PC-9 (cell line): ENCODE measurements around the gene ECD. TPM values are rescaled to one million over a fixed set of nuclear protein-coding genes. Genes with fewer than 3 reads are reported as not detected.

Experiments
- BruUV-seq: library from RNA; stranded (reverse); fragments of 400-500 nt; replicated peaks from 2 replicates; lab custom pipeline; 2021; lab: Mats Ljungman, UMichigan
- CTCF ChIA-PET: fragments of 300-600 bp; sonication (Branson Sonifier 250); formaldehyde crosslinking; loops from one replicate; lab custom pipeline; 2022; ENCODE audit warnings: antibody characterized with exemption; lab: Charles Lee
- POLR2A ChIA-PET: fragments of 300-600 bp; sonication (Branson Sonifier 250); formaldehyde crosslinking; loops from one replicate; lab custom pipeline; 2022; ENCODE audit warnings: antibody characterized with exemption; ENCODE audit not compliant: unreplicated experiment; lab: Charles Lee
- DNase-seq, 2 experiments: peaks; one replicate each; pipeline versions ENCODE4 v3.0.0 to v3.0.0-alpha.2; 2015 to 2022; ENCODE audit warnings: mixed read lengths in 1 of 2
- H2AFZ ChIP-seq: fragments of 200-600 bp; sonication (generic); 2 replicates; pipeline ENCODE4 v1.8.1; 2017; ENCODE audit warnings: antibody characterized with exemption
- H3F3A ChIP-seq: fragments of 200-600 bp; sonication (generic); 2 replicates; pipeline ENCODE4 v1.8.1; 2017; ENCODE audit warnings: antibody characterized with exemption, mild to moderate bottlenecking, low read depth; ENCODE audit not compliant: insufficient read depth
- H3K27ac ChIP-seq: fragments of 200-600 bp; sonication (generic); 2 replicates; pipeline ENCODE4 v1.6.1; 2016; ENCODE audit warnings: mixed run types
- H3K27me3 ChIP-seq: fragments of 200-600 bp; sonication (generic); 2 replicates; pipeline ENCODE4 v1.6.1; 2016; ENCODE audit warnings: low read depth, mixed run types; ENCODE audit not compliant: insufficient read depth
- H3K36me3 ChIP-seq: fragments of 200-600 bp; sonication (generic); 2 replicates; pipeline ENCODE4 v1.6.1; 2016; ENCODE audit warnings: low read depth, mixed run types
- H3K4me1 ChIP-seq: fragments of 200-600 bp; sonication (generic); replicated peaks from 2 replicates; pipeline ENCODE4 v1.6.1; 2016; ENCODE audit warnings: mixed run types; ENCODE audit not compliant: insufficient read depth
- H3K4me2 ChIP-seq: fragments of 200-600 bp; sonication (generic); 2 replicates; pipeline ENCODE4 v1.6.1; 2017; ENCODE audit warnings: mixed run types
- H3K4me3 ChIP-seq: fragments of 200-600 bp; sonication (generic); 2 replicates; pipeline ENCODE4 v1.6.1; 2016; ENCODE audit warnings: mixed run types
- H3K79me2 ChIP-seq: fragments of 200-600 bp; sonication (generic); 2 replicates; pipeline ENCODE4 v1.6.1; 2017; ENCODE audit warnings: low read depth, mixed run types
- H3K9me2 ChIP-seq: fragments of 200-600 bp; sonication (generic); 2 replicates; pipeline ENCODE4 v1.8.1; 2017; ENCODE audit warnings: mild to moderate bottlenecking; ENCODE audit not compliant: insufficient read depth
- H3K9me3 ChIP-seq: fragments of 200-600 bp; sonication (generic); 2 replicates; pipeline ENCODE4 v1.8.1; 2016; ENCODE audit warnings: low read depth; ENCODE audit not compliant: insufficient read depth
- H4K20me1 ChIP-seq: fragments of 200-600 bp; sonication (generic); 2 replicates; pipeline ENCODE4 v1.8.1; 2017; ENCODE audit not compliant: insufficient read depth
- EZH2 ChIP-seq: fragments of 200-600 bp; sonication (generic); IDR thresholded peaks from 2 replicates; pipeline ENCODE4 v1.8.0; 2017; ENCODE audit warnings: antibody characterized with exemption, low read depth
- intact Hi-C: fragments of 100-400 bp; cut with micrococcal nuclease; formaldehyde crosslinking; loops from one replicate; pipeline ENCODE4 v1.10.0; 2022; ENCODE audit not compliant: unreplicated experiment
- total RNA-seq: library from RNA; stranded (reverse); gene quantifications from 2 replicates; pipeline ENCODE4 v1.2.3, GENCODE V29; 2021
- TF ChIP-seq, protein P1 (sequence below): fragments of 200-600 bp; sonication (generic); conservative IDR thresholded peaks from 2 replicates; pipeline ENCODE4 v1.6.1; 2017; ENCODE audit warnings: mixed run types, antibody characterized with exemption, mild to moderate bottlenecking, moderate library complexity

ECD gene
- total RNA-seq, 1 experiment from 2014 or later, result 33.2 TPM

DNA sequence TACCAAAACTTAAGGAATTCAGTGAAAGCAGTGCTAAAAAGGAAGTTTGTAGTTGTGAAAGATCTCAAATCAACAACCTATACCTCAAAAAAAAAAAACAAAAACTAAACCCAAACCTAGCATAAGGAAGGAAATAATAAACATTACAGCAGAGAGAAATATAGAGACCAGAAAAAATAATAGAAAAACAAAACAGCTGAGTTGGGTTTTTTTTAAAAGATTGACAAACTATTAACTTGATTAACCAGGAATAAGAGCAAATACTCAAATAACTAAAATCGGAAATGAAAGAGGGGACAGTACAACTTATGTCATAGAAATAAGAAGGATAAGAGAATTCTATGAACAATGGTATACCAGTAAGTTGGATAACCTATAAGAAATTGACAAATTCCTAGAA lies 6.7 kb downstream of the ECD start:
- no peak overlapping the region for H3K4me2 ChIP-seq
- intact Hi-C loops, result no loop called here
- peaks cover 37% of the 10 kb centered on the region for H3K36me3 ChIP-seq
- ChIA-PET POLR2A (interaction anchor here (0.6 kb wide), 1 partner anchor 876 kb away, joined by 7 read pairs; no protein-coding TSS in a partner anchor), CTCF (no interaction called here)
- H3K79me2 ChIP-seq, result peaks cover 59% of the 10 kb centered on the region
- BruUV-seq, result no TSS peak
- H3K9me2 ChIP-seq, result no peaks in the 10 kb centered on the region
- peaks cover 4% of the 10 kb centered on the region; the same call in 1 of the 2 replicates for H3K4me1 ChIP-seq
- no peak for DNase-seq
- H2AFZ ChIP-seq, result no peak overlapping the region
- H3K27me3 ChIP-seq, result no peaks in the 10 kb centered on the region
- no peaks in the 10 kb centered on the region for H3K9me3 ChIP-seq
- TF ChIP-seq, protein P1, sequence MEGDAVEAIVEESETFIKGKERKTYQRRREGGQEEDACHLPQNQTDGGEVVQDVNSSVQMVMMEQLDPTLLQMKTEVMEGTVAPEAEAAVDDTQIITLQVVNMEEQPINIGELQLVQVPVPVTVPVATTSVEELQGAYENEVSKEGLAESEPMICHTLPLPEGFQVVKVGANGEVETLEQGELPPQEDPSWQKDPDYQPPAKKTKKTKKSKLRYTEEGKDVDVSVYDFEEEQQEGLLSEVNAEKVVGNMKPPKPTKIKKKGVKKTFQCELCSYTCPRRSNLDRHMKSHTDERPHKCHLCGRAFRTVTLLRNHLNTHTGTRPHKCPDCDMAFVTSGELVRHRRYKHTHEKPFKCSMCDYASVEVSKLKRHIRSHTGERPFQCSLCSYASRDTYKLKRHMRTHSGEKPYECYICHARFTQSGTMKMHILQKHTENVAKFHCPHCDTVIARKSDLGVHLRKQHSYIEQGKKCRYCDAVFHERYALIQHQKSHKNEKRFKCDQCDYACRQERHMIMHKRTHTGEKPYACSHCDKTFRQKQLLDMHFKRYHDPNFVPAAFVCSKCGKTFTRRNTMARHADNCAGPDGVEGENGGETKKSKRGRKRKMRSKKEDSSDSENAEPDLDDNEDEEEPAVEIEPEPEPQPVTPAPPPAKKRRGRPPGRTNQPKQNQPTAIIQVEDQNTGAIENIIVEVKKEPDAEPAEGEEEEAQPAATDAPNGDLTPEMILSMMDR, result no peak
- TF ChIP-seq EZH2, result no peak
- no peak overlapping the region for H3K27ac ChIP-seq
- H4K20me1 ChIP-seq, result peaks cover 20% of the 10 kb centered on the region
- H3K4me3 ChIP-seq, result no peak overlapping the region
- peaks cover 13% of the 10 kb centered on the region for H3F3A ChIP-seq

DNA sequence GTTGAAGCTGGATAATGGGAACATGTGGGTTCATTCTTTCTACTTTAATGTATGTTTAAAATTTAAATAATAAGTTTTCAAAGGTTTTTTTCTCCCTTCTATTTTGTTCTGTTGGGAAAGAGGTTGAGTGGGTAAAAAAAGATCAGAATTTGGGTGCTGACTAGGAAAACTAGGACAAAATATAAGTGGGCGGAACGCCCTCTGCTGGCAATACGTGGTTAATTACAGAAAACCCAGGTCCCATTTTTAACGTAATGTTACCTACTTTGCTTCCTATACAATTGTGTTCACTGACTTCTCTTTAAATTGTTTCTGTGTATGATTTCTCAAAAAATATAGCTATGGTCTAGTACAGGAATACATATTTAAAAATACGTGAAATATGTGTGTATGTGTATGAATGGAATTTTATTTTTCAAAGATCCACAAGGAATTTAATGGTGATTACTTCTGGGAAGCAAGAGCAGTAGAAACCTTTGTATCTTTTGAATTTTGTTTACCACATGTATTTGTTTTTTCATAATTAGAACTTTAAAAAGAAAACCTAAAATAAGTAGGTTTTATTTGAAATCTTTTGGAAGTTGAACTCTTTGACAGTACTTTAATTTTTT lies 8.7 kb downstream of the ECD start:
- TF ChIP-seq, protein P1, result peak; percentile 92
- no peak for TF ChIP-seq EZH2
- intact Hi-C loops, result loop anchor here (1.0 to 10.0 kb wide), 3 partner anchors 63 to 284 kb away; partner anchors contain the start of gene P4HA1
- Histone ChIP-seq H3K4me1 (no peaks in the 10 kb centered on the region), H3K4me2 (no peak overlapping the region), H3K79me2 (peaks cover 43% of the 10 kb centered on the region), H3K9me3 (no peaks in the 10 kb centered on the region), H3K27ac (0 out of 2 replicates have a peak overlapping the region, but pooled peaks have one; percentile 19), H4K20me1 (peaks cover 23% of the 10 kb centered on the region), H3K4me3 (no peak overlapping the region), H2AFZ (no peak overlapping the region), H3K36me3 (peaks cover 47% of the 10 kb centered on the region), H3F3A (peaks cover 13% of the 10 kb centered on the region), H3K9me2 (no peaks in the 10 kb centered on the region), H3K27me3 (no peaks in the 10 kb centered on the region)
- peak; percentile 38 to 39 for DNase-seq
- POLR2A ChIA-PET, result interaction anchor here (0.6 kb wide), 2 partner anchors 62 kb away, joined by 3 to 6 read pairs; partner anchors contain the start of gene P4HA1
- no TSS peak for BruUV-seq
- CTCF ChIA-PET, result interaction anchor here (0.6 to 1.0 kb wide), 3 partner anchors 15 to 157 kb away, joined by 3 to 6 read pairs (median 4); partner anchors contain the start of gene P4HA1

DNA sequence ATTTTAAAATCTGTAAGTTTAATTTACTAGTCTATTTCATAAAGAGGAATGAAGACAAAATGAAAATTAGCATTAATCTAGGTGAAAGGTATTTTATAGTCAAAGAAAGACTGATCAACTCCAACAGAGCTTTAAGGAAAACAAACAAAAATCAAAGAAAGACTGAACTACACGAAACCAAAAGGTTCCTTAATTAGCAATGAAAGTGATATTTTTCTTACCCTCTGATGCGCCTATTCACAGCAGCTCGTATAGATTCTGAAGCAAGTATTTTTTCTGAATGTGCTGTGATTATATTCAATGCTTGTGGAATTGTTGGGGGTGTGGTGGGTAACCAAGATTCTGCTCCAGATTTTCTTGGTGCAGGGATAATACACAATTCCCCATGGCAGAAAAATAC lies 11.8 kb downstream of the ECD start:
- peaks cover 13% of the 10 kb centered on the region; the same call in 1 of the 2 replicates for H3K79me2 ChIP-seq
- no peak overlapping the region for H2AFZ ChIP-seq
- H3K4me3 ChIP-seq, result no peak overlapping the region
- no peak for DNase-seq
- no TSS peak for BruUV-seq
- TF ChIP-seq EZH2, result no peak
- TF ChIP-seq, protein P1, result no peak
- ChIA-PET POLR2A (no interaction called here), CTCF (interaction anchor here (0.6 kb wide), 1 partner anchor 1097 kb away, joined by 9 read pairs; no protein-coding TSS in a partner anchor)
- H3F3A ChIP-seq, result peaks cover 13% of the 10 kb centered on the region
- no peaks in the 10 kb centered on the region for H3K9me2 ChIP-seq
- no peaks in the 10 kb centered on the region for H3K9me3 ChIP-seq
- no peak overlapping the region for H3K27ac ChIP-seq
- intact Hi-C loops, result loop anchor here (10.0 kb wide), 1 partner anchor 281 kb away; no protein-coding TSS in a partner anchor
- H3K36me3 ChIP-seq, result peaks cover 41% of the 10 kb centered on the region
- no peaks in the 10 kb centered on the region for H3K27me3 ChIP-seq
- H4K20me1 ChIP-seq, result peaks cover 15% of the 10 kb centered on the region
- H3K4me2 ChIP-seq, result no peak overlapping the region
- no peaks in the 10 kb centered on the region for H3K4me1 ChIP-seq
